GM19035 (cell line): ENCODE measurements around the gene FOXP1.

Experiments
- ATAC-seq: cut with Tn5 transposase; IDR thresholded peaks from one replicate; pipeline ENCODE4 v1.9.1; 2021; ENCODE audit not compliant: unreplicated experiment

Gene FOXP1

DNA sequence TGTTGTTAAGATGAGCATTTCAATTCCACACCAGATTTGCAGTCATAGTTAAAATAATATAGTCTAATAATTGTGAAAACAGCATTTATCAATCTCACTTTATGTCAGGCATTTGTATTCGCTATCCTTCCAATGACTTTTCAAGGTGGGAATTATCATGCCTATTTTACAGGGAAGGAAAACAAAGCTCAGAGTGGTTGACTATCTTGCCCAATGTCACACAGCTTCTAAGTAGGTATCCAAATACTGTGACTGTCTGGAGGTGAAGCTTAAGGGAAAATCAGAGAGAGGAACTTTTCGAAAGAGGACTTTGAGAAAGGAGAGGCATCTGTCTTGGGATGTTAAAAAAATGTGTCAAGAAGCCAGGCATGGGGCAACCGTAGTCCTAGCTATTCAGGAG is 443.1 kb downstream of the FOXP1 start:
- no peak for ATAC-seq

DNA sequence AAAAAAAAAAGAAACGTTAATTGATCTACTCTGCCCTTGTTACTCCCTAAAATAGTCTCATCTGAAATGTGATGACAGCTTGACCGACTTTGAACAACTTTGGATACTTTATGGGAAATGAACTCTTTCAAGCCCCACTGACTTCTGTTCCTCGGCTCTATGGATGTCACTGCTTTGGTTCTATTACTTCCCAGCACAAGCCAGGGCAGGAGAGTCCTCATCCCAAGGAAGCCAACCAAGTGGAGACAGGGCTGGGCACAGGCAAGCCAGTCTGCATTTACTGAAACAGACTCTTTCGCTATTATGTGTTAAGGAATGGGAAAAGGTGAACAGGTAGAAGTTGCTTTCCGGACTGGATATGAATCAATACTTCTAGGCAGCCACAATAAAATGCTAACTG is 444.0 kb downstream of the FOXP1 start:
- no peak for ATAC-seq

DNA sequence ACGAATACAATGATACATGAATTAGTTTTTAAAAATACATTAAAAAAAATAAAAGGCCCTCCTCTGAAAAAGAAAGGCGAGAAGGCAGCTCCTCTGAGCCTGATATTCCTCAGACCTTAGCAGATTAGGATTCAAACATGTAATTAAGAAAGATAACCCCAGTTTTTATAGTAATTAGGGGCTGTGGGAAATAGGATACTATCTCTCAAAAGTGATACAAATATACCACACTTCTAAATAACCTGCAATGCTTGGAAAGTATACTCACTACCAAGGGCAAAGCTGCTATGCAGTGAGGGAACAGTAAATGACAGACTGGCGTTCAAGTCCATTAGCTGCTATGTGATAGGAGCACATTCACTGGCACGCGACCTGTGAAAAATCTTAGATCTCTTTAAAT is 445.1 kb downstream of the FOXP1 start:
- no peak for ATAC-seq

GRCh38 chr3:71136276-71136675 is 447.3 kb downstream of the FOXP1 start:
- ATAC-seq: no peak

DNA sequence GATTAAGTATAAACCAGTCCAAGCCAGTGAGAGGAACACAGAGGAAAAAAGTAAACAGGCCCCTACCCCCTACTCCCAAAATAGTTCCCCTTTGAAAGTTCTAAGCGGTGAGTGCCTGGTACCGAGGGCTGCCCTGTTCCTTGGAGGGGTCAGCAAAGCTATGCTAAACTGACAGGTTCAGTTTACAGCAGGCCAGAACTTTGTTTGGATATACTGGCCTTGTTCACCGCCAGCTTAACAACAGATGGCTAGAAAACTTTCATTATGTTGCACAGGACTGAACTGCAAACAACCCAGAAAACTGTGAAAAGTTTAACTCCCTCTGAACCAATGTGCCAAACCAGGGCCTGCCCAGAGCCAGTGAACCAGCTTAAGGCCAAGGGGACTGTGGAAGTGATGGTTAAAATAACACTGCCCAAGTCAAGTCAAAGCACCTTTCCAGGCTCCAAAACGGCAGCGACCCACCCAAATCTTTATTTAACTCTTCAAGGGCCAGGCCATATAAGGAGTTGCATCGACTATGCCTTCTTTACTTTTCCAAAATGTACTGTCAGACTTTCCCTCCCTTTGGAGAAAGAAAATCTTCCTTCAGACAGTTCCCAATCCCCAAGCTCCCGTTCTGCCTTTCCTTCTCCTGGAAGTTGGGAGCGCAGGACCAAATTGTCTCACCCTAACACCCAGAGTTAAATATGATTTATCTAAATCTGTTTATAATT is 448.0 kb downstream of the FOXP1 start:
- ATAC-seq: no peak

DNA sequence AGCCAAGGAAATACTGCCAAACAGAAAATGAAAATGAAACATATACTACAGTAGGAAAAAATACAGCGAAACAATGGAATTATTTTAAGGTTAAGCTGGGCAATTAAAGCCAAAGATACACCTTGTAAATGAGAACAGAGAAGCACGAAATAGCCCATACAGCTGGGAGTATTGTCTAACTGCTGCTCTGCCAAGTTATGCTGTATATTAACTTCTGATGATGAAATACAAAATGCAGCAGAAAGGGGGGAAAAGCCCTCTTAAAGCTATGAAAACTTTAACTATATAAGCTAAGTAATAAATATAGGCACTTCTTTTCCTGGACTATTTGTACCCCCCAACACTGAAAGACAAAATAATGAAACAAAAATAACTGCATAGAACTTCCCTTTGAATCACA is 449.0 kb downstream of the FOXP1 start:
- no peak for ATAC-seq

DNA sequence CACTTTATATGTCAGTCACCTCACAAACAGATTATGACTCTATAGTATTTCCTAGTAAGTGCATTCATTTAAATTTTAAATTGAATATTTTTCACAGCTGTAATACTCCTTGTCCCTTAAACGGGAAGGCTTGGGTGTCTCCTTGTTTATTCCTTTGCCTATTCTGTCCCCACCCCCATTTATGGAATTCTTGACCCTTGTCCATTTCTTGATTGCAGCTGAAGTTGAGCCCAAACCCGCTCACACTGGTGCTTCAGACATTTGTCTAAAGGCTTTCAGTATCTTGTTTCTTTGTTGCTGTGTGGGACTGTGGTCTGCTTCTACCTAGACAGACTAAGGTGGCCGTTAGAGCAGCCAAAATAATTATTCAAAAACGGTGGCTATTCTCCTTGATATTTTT is 449.7 kb downstream of the FOXP1 start:
- no peak for ATAC-seq

GRCh38 chr3:71132995-71133730 is 450.4 kb downstream of the FOXP1 start:
- no peak for ATAC-seq

DNA sequence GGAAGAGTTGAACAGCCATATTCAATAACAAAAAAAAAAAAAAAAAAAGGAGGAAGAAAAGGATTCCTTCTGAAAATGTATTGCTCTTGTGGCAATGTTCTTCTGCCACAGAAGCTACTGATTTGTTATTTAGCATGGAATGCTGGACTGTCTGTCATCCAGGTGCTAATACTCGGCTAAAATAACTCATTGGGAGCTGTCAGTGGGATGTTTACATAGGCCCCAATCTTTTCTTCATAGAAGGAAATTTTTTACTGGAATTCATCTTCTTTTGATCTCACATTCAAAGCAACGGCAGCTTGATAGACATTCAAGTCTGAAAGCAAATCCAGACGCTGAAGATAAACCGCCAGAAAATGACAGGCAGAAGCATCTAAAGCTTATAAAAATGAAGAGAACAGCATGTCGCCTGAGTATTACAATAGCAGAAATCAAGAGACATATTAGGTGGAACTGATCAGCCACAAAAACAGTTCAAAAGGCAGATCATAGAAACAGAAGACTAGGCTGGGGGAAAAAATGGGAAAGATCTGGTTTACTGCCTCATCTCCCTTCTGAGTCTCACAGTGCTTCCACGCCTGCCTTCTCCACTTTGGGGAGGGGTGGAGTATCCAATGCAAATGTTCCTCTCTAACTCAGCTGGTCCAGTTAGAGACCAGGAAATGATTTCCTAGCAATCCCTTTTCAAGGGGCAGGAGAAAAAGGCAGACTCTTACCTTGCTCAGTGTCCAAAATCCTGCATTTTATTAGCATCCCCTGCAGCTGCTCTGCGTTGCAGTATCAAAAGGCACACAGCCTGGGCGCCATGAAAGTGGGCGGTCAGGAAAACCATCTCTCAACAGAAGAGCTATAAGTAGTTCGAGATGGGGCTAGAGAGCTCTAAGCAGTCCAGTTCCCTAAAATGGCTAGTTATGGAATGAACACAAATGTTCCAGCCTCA is 451.9 kb downstream of the FOXP1 start:
- ATAC-seq: no peak

- peak; percentile 89 for ATAC-seq
Measured at GRCh38 chr3:71130471-71131374, 452.8 kb downstream of the FOXP1 start.

GRCh38 chr3:71129611-71130431 is 453.7 kb downstream of the FOXP1 start:
- no peak for ATAC-seq

DNA sequence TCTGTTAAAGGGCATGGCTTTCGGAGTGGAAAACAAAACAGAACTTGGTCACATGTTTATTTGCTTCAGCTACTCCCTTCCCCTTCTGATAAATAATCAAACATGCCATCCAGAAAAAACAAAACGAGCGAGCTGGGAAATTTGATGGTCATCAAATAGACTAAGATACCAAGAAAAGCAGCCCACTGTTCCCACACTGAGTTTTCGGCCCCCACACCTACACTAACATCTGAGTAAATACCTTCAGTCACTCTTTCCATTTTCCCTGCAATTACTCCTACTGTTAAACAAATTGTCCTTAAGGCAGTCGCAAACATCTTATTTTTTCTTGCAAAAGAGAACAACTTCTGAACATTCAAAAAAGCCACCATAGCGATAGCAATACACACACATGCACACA is 454.6 kb downstream of the FOXP1 start:
- ATAC-seq: no peak

DNA sequence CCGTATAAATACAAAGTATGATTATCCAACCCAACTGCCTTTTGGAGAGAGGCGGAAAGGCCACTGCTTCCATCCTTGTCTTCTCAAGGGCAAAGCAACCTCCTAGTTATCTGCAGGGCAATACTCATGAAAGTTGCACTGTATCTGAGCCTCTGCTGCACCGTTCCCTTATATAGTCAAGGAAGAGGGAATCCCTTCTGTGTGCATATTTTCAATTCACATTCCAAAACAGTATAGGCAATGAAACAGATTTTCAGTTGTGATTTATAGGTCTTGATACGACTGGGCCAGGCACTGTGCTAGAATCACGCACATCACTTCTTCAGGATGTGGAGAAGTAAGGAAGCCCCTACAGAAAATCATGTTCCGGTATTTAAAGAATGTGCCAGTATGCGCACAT is 455.7 kb downstream of the FOXP1 start:
- ATAC-seq: no peak

GRCh38 chr3:71127052-71127831 is 456.3 kb downstream of the FOXP1 start:
- ATAC-seq: no peak

- no peak for ATAC-seq
Measured at GRCh38 chr3:71125738-71126137, 457.8 kb downstream of the FOXP1 start.

GRCh38 chr3:71124048-71124447 is 459.5 kb downstream of the FOXP1 start:
- no peak for ATAC-seq

GRCh38 chr3:71122641-71123040 is 460.9 kb downstream of the FOXP1 start:
- ATAC-seq: no peak

GRCh38 chr3:71121429-71122167 is 461.9 kb downstream of the FOXP1 start:
- no peak for ATAC-seq
